ENCODE results near the gene ESPL1. TPM values are rescaled to one million over a fixed set of nuclear protein-coding genes. Genes with fewer than 3 reads are reported as not detected.
A peak's percentile ranks its signal among the peaks of the same experiment; 100 is the strongest.

The ESPL1 gene
- total and polyA plus RNA-seq, 2 of the 13 experiments (the other 11 are each of a cell fraction or from before 2014, with no cell fraction given), result 5.8 to 11.5 TPM

- TF ChIP-seq GABPB1 (CRISPR knock-in tag; IDR thresholded peaks at IDR 0.05) (peak; percentile 100), DMAP1 (CRISPR knock-in tag; IDR thresholded peaks at IDR 0.05) (peak; percentile 98), ZNF572 (CRISPR knock-in tag; IDR thresholded peaks at IDR 0.05) (0 out of 2 replicates have a peak, but pooled peaks have one; percentile 16), ZSCAN20 (CRISPR knock-in tag; IDR thresholded peaks at IDR 0.05; ENCODE audit: borderline replicate concordance) (no peak), NFKB2 (CRISPR knock-in tag; IDR thresholded peaks at IDR 0.05; ENCODE audit: borderline replicate concordance) (peak; percentile 80; the same call in 1 of the 2 replicates), PHF8 (CRISPR knock-in tag; IDR thresholded peaks at IDR 0.05) (peak; percentile 89), TARDBP (CRISPR knock-in tag; IDR thresholded peaks at IDR 0.05) (peak; percentile 97), ZNF564 (CRISPR knock-in tag; IDR thresholded peaks at IDR 0.05) (peak; percentile 51; the same call in 1 of the 2 replicates), ZFAT (CRISPR knock-in tag; conservative IDR thresholded peaks at IDR 0.05) (no peak), RAD51 (IDR thresholded peaks at IDR 0.05; ENCODE audit: borderline replicate concordance) (no peak), FOXK2 (IDR thresholded peaks at IDR 0.05) (peak; percentile 79), TIGD3 (CRISPR knock-in tag; IDR thresholded peaks at IDR 0.05; ENCODE audit: borderline replicate concordance) (0 out of 2 replicates have a peak, but pooled peaks have one; percentile 76), ZNF512B (CRISPR knock-in tag; IDR thresholded peaks at IDR 0.05; ENCODE audit: borderline replicate concordance) (no peak), TAF1 (CRISPR knock-in tag; IDR thresholded peaks at IDR 0.05) (peak; percentile 89), ZNF737 (CRISPR knock-in tag; IDR thresholded peaks at IDR 0.05; ENCODE audit: borderline replicate concordance) (no peak; the same call in 1 of the 2 replicates), RCOR2 (CRISPR knock-in tag; IDR thresholded peaks at IDR 0.05) (0 out of 2 replicates have a peak, but pooled peaks have one; percentile 20), ADNP (CRISPR knock-in tag; IDR thresholded peaks at IDR 0.05) (no peak), ZNF616 (CRISPR knock-in tag; IDR thresholded peaks at IDR 0.05; ENCODE audit: low read depth) (no peak), ZBTB26 (CRISPR knock-in tag; IDR thresholded peaks at IDR 0.05; ENCODE audit: borderline replicate concordance) (peak; percentile 49; the same call in 1 of the 2 replicates), HOXA3 (CRISPR knock-in tag; IDR thresholded peaks at IDR 0.05) (peak; percentile 70), MZF1 (CRISPR knock-in tag; IDR thresholded peaks at IDR 0.05; ENCODE audit: borderline replicate concordance) (0 out of 2 replicates have a peak, but pooled peaks have one; percentile 82), ZNF33A (CRISPR knock-in tag; IDR thresholded peaks at IDR 0.05; ENCODE audit: borderline replicate concordance) (no peak), SKI (IDR thresholded peaks at IDR 0.05; ENCODE audit: partially characterized antibody) (peak; percentile 65), CREB1 (IDR thresholded peaks at IDR 0.05) (no peak), CREB1 (CRISPR knock-in tag; IDR thresholded peaks at IDR 0.05) (no peak), MBNL3 (CRISPR knock-in tag; conservative IDR thresholded peaks at IDR 0.05) (no peak), ZNF782 (CRISPR knock-in tag; IDR thresholded peaks at IDR 0.05; ENCODE audit: borderline replicate concordance) (peak; percentile 63; the same call in 1 of the 2 replicates)
Measured at GRCh38 chr12:53299454-53300180, 31.5 kb downstream of the ESPL1 start, which contains the start of gene MYG1 (continued).

Measured in HepG2 (cell line).